Cardiac fibroblast (primary cell): ENCODE measurements around the gene TBL1X.

Experiments
- DNase-seq, 2 donors: peaks; one replicate each; pipeline versions ENCODE4 v3.0.0 to v3.0.0-alpha.2; 2010; ENCODE audit warnings: low read depth in 2 of 2
- H3K4me3 ChIP-seq, 2 donors: replicated peaks in 1 of 2; 1 replicate in 1 of 2; 2 replicates in 1 of 2; pipeline ENCODE4 v1.5.1; 2011; ENCODE audit warnings: low read depth in 2 of 2, low read length in 2 of 2, mild to moderate bottlenecking in 2 of 2, moderate library complexity in 1 of 2
- TF ChIP-seq, protein P1 (sequence below): IDR thresholded peaks from one replicate; pipeline ENCODE4 v1.5.1; 2011; ENCODE audit warnings: low read depth, mild to moderate bottlenecking, low read length, inconsistent platforms

The TBL1X gene

DNA sequence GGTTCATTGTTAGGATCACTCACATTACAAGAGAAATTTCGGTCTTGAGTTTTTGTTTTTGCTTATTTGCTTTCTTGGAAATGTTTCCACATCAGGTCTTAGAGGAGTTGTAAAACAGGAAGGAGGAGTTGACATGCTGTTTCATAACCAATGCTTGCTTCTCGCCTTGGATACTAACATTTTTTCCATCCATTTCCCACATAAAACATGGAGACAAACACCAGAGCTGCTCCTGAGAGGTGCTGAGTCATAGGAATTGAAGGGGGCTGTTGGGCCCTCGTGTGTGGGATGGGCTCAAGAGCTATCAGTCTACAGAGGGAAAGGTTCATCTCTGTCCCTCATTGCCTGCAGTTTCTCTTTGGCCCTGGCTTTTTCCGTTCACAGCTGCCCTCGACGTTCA lies 29.9 kb downstream of the TBL1X start:
- peak; percentile 22 to 62 for DNase-seq
- TF ChIP-seq, protein P1, sequence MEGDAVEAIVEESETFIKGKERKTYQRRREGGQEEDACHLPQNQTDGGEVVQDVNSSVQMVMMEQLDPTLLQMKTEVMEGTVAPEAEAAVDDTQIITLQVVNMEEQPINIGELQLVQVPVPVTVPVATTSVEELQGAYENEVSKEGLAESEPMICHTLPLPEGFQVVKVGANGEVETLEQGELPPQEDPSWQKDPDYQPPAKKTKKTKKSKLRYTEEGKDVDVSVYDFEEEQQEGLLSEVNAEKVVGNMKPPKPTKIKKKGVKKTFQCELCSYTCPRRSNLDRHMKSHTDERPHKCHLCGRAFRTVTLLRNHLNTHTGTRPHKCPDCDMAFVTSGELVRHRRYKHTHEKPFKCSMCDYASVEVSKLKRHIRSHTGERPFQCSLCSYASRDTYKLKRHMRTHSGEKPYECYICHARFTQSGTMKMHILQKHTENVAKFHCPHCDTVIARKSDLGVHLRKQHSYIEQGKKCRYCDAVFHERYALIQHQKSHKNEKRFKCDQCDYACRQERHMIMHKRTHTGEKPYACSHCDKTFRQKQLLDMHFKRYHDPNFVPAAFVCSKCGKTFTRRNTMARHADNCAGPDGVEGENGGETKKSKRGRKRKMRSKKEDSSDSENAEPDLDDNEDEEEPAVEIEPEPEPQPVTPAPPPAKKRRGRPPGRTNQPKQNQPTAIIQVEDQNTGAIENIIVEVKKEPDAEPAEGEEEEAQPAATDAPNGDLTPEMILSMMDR: no peak
- no peak overlapping the region for H3K4me3 ChIP-seq

DNA sequence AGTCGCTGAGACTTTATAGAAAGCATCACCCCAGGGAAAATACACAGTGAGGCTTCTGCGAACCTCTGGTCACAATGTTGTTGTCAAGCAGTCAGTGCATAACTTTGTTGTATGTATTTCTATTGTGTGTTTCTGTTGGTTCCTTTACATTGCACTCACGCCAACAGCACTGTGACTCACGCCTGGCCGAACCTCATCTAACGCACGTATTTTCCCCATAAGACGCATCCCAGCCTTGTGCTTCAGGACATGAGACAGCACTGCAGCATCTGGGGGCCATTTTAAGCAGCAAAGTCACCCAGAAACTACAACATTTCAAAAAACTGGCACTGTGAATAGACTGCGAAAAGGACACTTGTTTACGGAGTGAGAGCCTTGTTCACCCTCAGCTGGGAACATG lies 30.6 kb downstream of the TBL1X start:
- no peak overlapping the region for H3K4me3 ChIP-seq
- DNase-seq: no peak
- TF ChIP-seq, protein P1: no peak

DNA sequence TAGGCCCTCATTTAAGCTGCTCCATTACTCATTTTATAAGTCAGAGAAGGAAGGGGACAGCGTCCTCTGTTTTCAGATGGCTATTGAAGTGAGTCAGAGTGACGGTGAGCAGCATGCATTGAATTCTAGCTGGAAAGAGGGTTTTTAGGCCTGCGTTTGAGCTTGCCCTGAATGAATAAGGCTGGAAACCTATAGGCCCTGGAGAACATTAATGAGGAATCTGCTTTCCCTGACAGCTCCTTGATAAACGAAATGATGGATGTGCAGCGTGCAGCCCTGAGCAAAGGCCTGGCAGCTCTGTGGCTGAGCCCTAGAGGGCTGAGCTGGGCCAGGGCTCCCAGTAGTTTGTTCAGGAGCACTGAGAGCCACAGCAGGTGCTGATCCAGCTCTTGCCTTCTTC lies 33.4 kb downstream of the TBL1X start:
- TF ChIP-seq, protein P1: no peak
- peak in 1 of 2 donors; percentile 39 for DNase-seq
- no peak overlapping the region for H3K4me3 ChIP-seq

DNA sequence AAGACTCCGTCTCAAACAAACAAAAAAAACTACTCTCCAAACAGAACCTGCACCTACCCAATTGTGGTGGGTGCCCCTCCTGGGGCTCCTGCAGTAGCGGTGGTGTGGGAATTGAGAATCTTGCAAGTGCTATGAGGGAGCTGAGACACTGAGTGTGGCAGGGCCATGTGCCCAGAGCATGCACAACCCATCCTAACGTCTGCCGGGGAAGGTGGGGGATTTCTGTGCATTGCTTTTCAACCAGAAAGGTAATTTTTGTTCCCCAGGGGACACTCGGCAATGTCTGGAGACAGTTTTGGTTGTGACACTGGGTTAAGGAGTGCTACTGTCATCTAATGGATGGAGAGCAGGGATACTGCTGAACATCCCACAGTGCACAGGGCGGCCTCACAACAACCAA lies 35.7 kb downstream of the TBL1X start:
- no peak overlapping the region for H3K4me3 ChIP-seq
- no peak for DNase-seq
- TF ChIP-seq, protein P1: no peak

DNA sequence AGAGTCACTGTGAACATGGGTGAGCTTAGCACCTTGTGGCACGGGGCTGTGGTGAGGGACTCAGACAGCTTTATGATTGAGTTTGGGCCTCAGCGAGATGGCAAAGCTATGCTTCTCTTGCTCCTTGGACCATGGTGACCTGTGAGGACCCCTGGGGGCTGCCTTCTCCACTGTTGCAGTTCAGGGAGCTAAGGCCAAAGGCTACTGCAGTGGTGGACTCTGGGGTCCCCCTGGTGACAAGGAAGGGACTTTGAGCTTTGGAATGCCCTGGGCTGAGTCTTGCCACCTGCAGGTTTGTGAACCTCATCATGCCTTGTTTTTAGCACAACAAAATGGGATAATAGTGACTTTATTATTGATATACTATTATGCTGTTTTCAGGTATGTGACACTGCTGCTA lies 36.5 kb downstream of the TBL1X start:
- TF ChIP-seq, protein P1: no peak
- no peak for DNase-seq
- no peak overlapping the region for H3K4me3 ChIP-seq

DNA sequence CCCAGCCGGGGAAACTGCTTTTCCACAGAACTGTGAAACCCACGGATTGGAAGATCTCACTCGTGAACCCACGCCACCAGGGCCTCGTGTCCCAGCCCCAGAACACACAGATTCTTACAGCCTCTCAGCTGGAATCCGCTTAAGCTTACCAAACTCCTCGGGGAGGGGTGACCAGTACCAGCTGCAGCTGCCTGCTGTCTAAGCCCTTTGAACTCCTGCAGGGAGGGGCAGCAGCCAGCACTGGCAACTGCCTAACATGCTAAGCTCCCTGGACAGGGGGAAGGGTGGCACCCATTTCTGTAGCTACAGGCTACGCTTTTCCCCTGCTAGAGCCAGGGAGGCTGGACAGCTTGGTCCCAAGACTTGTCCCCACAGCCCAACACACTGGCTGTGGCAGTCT lies 38.4 kb downstream of the TBL1X start:
- no peak overlapping the region for H3K4me3 ChIP-seq
- TF ChIP-seq, protein P1: no peak
- no peak for DNase-seq

DNA sequence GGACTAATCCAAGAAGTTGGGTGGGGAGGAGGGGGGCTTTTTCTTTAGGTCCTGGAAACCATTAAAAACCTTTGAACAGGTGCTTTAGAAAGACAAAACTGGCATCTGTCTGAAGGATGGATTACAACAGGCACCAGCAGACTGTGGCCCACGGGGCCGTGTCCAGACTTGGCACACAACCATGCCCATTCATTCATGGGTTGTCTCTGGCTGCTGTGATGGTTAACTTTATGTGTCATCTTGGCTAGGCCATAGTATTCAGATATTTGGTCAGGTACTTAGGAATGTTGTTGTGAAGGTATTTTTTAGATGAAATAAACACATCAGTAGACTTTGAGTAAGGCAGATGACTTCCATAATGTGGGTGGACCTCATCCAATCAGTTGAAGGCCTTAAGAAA lies 45.5 kb downstream of the TBL1X start:
- TF ChIP-seq, protein P1: no peak
- no peak for DNase-seq
- H3K4me3 ChIP-seq: no peak overlapping the region
